PC-3 (cell line): ENCODE measurements around the gene VPS37D. TPM values are rescaled to one million over a fixed set of nuclear protein-coding genes. Genes with fewer than 3 reads are reported as not detected.

Experiments used
- ATAC-seq: fragments of 200-7000 bp; cut with Tn5 transposase; 2 replicates; pipeline ENCODE4 v1.9.1; 2020; ENCODE audit warnings: mild to moderate bottlenecking, moderate library complexity
- BruUV-seq: library from RNA; stranded (reverse); fragments of 400-500 nt; replicated peaks from 2 replicates; lab custom pipeline; 2021; lab: Mats Ljungman, UMichigan
- CTCF ChIA-PET: fragments of 300-600 bp; sonication (Branson Sonifier 250); formaldehyde crosslinking; loops from one replicate; lab custom pipeline; 2022; ENCODE audit warnings: antibody characterized with exemption; lab: Charles Lee
- POLR2A ChIA-PET: fragments of 300-600 bp; sonication (Branson Sonifier 250); formaldehyde crosslinking; loops from one replicate; lab custom pipeline; 2022; ENCODE audit warnings: antibody characterized with exemption; ENCODE audit not compliant: unreplicated experiment; lab: Charles Lee
- DNase-seq: peaks from one replicate; pipeline ENCODE4 v3.0.0-alpha.2; 2015
- H2AFZ ChIP-seq: fragments of 300-600 bp; sonication (generic); 2 replicates; pipeline ENCODE4 v1.6.0; 2016; ENCODE audit warnings: antibody characterized with exemption, low read length
- H3F3A ChIP-seq: fragments of 300-600 bp; sonication (generic); one replicate; pipeline ENCODE4 v1.6.0; 2017; ENCODE audit warnings: antibody characterized with exemption, low read length, control low read depth, mild to moderate bottlenecking; ENCODE audit not compliant: unreplicated experiment
- H3K27ac ChIP-seq: fragments of 300-600 bp; sonication (generic); 2 replicates; pipeline ENCODE4 v1.5.1; 2016; ENCODE audit warnings: mild to moderate bottlenecking, low read length
- H3K27me3 ChIP-seq: fragments of 300-600 bp; sonication (generic); 2 replicates; pipeline ENCODE4 v1.6.1; 2016; ENCODE audit warnings: low read length, mixed read lengths
- H3K36me3 ChIP-seq: fragments of 300-600 bp; sonication (generic); 2 replicates; pipeline ENCODE4 v1.6.1; 2016; ENCODE audit warnings: low read depth, mixed run types, low read length, mixed read lengths
- H3K4me1 ChIP-seq: fragments of 300-600 bp; sonication (generic); 2 replicates; pipeline ENCODE4 v1.5.1; 2016; ENCODE audit warnings: low read length; ENCODE audit not compliant: insufficient read depth
- H3K4me2 ChIP-seq: fragments of 300-600 bp; sonication (generic); 2 replicates; pipeline ENCODE4 v1.6.0; 2016; ENCODE audit warnings: low read length
- H3K4me3 ChIP-seq: fragments of 300-600 bp; sonication (generic); 2 replicates; pipeline ENCODE4 v1.5.1; 2016; ENCODE audit warnings: mild to moderate bottlenecking, low read length, mixed read lengths
- H3K79me2 ChIP-seq: fragments of 300-600 bp; sonication (generic); 2 replicates; pipeline ENCODE4 v1.6.1; 2017; ENCODE audit warnings: low read length, mixed read lengths
- H3K9ac ChIP-seq: fragments of 300-600 bp; sonication (generic); 2 replicates; pipeline ENCODE4 v1.6.0; 2016; ENCODE audit warnings: mild to moderate bottlenecking, low read length
- H3K9me2 ChIP-seq: fragments of 300-600 bp; sonication (generic); replicated peaks from 2 replicates; pipeline ENCODE4 v1.6.1; 2016; ENCODE audit warnings: mixed run types, low read length, mixed read lengths
- H3K9me3 ChIP-seq: fragments of 300-600 bp; sonication (generic); 2 replicates; pipeline ENCODE4 v1.6.1; 2016; ENCODE audit warnings: low read length, mixed read lengths
- H4K20me1 ChIP-seq: fragments of 300-600 bp; sonication (generic); 2 replicates; pipeline ENCODE4 v1.6.1; 2016; ENCODE audit warnings: low read length, mixed read lengths
- CTCF ChIP-seq: fragments of 300-600 bp; sonication (generic); conservative IDR thresholded peaks from 2 replicates; pipeline ENCODE4 v1.5.1; 2017; ENCODE audit warnings: antibody characterized with exemption, low read depth, mild to moderate bottlenecking, low read length
- EZH2 ChIP-seq: fragments of 300-600 bp; sonication (generic); IDR thresholded peaks from one replicate; pipeline ENCODE4 v1.6.1; 2017; ENCODE audit warnings: antibody characterized with exemption, mild to moderate bottlenecking, low read length; ENCODE audit not compliant: unreplicated experiment
- EZH2phosphoT487 ChIP-seq: fragments of 300-600 bp; sonication (generic); IDR thresholded peaks from 2 replicates; pipeline ENCODE4 v1.6.1; 2018; ENCODE audit warnings: mild to moderate bottlenecking, antibody characterized with exemption, low read length, borderline replicate concordance
- intact Hi-C: fragments of 100-400 bp; cut with micrococcal nuclease; formaldehyde crosslinking; loops from 2 replicates; pipeline ENCODE4 v1.9.0; 2023
- total RNA-seq: library from RNA; depleted of rRNA; stranded (reverse); fragments of >200 nt; gene quantifications from 2 replicates; pipeline ENCODE4 v1.2.3, GENCODE V29; 2014

The VPS37D gene
- total RNA-seq, 1 experiment from 2014 or later, result 6.3 TPM

GRCh38 chr7:73633844-73634243 lies 33.8 kb upstream of the VPS37D start:
- DNase-seq (no peak), ATAC-seq (no peak)
- ChIA-PET CTCF (no interaction called here), POLR2A (no interaction called here)
- Histone ChIP-seq H4K20me1 (no peaks in the 10 kb centered on the region), H3K4me2 (no peak overlapping the region), H3F3A (no peaks in the 10 kb centered on the region), H3K27me3 (no peaks in the 10 kb centered on the region), H3K4me3 (no peak overlapping the region), H3K79me2 (no peaks in the 10 kb centered on the region), H3K9ac (no peak overlapping the region), H3K9me3 (no peaks in the 10 kb centered on the region), H3K27ac (no peak overlapping the region), H3K36me3 (no peaks in the 10 kb centered on the region), H3K4me1 (peaks cover 4% of the 10 kb centered on the region; the same call in 1 of the 2 replicates), H2AFZ (no peak overlapping the region), H3K9me2 (no peaks in the 10 kb centered on the region)
- TF ChIP-seq EZH2phosphoT487, result no peak
- no peak for TF ChIP-seq EZH2
- no peak for TF ChIP-seq CTCF
- intact Hi-C loops, result no loop called here
- BruUV-seq, result no TSS peak

- ATAC-seq, result no peak
- no peak overlapping the region for H3K27ac ChIP-seq
Observed at GRCh38 chr7:73635428-73636200, 32.0 kb upstream of the VPS37D start.

More at GRCh38 chr7:73635428-73636200, 32.0 kb upstream of the VPS37D start:
- Histone ChIP-seq H3K4me1 (peaks cover 4% of the 10 kb centered on the region; the same call in 1 of the 2 replicates), H3K9me2 (no peaks in the 10 kb centered on the region), H3K79me2 (no peaks in the 10 kb centered on the region), H3K9me3 (no peaks in the 10 kb centered on the region), H3K9ac (no peak overlapping the region), H2AFZ (0 out of 2 replicates have a peak overlapping the region, but pooled peaks have one; percentile 27), H3K36me3 (no peaks in the 10 kb centered on the region), H3K4me2 (no peak overlapping the region), H3K27me3 (no peaks in the 10 kb centered on the region), H3F3A (no peaks in the 10 kb centered on the region), H4K20me1 (no peaks in the 10 kb centered on the region), H3K4me3 (no peak overlapping the region)
- POLR2A ChIA-PET, result no interaction called here
- no peak for TF ChIP-seq EZH2
- TF ChIP-seq EZH2phosphoT487, result no peak
- no peak for TF ChIP-seq CTCF
- intact Hi-C loops, result no loop called here
- DNase-seq, result no peak
- no TSS peak for BruUV-seq
- CTCF ChIA-PET, result interaction anchor here (0.7 kb wide), 1 partner anchor 52 kb away, joined by 3 read pairs; no protein-coding TSS in a partner anchor
